GM21717 (cell line): ENCODE data around the gene LZTS2.

Experiments
- ATAC-seq: cut with Tn5 transposase; IDR thresholded peaks from one replicate; pipeline ENCODE4 v1.9.1; 2021; ENCODE audit warnings: mild to moderate bottlenecking, moderate library complexity; ENCODE audit not compliant: unreplicated experiment

Gene LZTS2

GRCh38 chr10:100978121-100978900, 21.3 kb upstream of the LZTS2 start:
- no peak for ATAC-seq

GRCh38 chr10:100978901-100979195, 20.8 kb upstream of the LZTS2 start:
- no peak for ATAC-seq

DNA sequence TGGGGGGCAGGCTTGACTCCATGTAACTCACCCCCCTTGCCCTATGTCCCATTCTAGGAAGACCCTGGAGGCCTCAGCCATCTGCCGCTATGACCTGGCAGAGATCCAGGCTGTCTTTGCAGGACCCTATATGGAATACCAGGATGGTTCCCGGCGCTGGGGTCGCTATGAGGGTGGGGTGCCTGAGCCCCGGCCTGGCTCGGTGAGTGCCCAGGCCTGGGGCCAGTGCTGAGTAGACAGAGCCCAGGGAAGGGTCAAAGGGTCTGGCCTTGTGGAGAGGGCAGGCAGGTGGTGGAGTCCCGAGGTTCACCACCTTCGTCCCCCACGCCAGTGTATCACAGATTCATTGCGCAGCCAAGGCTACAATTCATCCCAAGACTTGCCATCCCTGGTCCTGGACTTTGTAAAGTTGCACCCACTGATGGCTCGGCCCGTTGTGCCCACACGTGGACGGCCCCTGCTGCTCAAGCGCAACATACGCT, 19.8 kb upstream of the LZTS2 start:
- ATAC-seq = no peak

DNA sequence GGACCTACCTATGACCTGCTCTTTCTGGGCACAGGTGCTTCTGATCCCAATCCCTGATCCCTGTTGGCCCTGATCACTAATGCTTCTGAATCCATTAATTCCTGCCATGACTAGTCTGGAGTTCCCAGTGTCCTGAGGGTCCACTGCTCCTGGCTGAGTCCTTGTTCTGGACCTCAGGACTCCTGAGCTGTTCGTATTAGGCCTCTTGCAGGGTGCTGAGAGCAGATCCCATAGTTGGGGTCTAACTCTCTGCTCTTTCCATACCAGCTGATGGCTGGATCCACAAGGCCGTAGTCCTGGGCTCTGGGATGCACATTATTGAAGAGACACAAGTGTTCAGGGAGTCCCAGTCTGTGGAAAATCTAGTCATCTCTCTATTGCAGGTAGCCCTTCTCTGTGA, 19.3 kb upstream of the LZTS2 start:
- no peak for ATAC-seq

GRCh38 chr10:100980711-100981110, 18.9 kb upstream of the LZTS2 start:
- no peak for ATAC-seq

GRCh38 chr10:100981178-100981772, 18.3 kb upstream of the LZTS2 start:
- ATAC-seq = no peak

GRCh38 chr10:100982916-100983830, 16.4 kb upstream of the LZTS2 start:
- no peak for ATAC-seq

DNA sequence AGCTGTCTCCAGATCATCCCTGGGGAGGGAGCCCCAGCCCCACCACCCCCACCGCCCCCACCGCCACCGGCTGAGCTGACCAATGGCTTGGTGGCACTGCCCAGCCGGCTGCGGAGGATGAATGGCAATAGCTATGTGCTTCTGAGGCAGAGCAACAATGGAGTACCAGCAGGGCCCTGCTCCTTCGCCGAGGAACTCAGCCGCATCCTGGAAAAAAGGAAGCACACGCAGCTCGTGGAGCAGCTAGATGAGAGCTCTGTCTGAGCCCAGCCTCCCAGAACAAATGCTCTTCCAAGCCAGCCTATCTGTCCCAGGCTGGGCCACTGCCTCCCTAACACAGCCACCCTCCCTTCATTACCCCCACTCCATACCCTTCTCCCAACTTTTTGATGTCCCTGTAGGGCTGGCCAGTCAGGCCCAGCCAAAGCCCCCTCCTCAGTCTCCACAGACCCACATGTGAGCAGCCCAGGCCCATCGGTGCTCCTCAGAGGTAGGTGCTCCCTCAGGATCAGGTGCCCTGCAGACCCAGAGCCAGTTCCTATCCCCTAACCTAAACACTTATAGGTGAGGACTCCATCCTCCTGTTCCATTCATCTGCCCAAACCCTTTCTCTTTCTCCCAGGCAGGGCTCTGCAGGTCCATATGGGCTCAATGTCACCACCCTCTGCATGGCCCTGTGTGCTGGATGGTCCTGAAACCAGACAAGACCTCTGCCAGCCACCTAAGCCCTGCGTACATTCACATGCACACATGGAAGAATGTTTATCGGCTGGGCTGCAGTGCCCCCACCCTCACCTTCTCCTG, 15.5 kb upstream of the LZTS2 start:
- no peak for ATAC-seq

DNA sequence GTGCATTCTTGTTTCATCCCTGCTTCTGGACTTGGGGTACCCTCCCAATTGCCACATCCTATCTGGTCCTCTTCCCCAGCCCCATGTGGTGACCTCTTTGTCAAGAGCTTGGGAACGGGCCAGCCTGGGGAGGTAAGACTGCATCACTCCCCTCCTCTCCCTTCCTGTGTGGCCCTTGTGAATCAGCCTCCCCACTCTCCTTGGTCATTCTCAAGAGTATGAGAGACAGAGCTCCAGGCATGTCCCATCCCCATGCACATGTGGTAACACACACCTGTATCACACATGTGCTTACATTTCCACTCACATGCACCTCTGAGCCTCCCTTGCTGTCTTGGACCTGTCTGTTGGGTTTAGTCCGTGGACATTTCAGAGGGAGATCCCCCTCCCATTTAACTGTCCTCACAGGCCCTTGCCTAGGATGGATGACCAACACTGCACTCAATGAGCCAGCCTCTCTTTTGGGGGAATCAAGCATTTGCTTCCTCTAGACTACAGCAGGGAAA, 14.9 kb upstream of the LZTS2 start:
- ATAC-seq = no peak

DNA sequence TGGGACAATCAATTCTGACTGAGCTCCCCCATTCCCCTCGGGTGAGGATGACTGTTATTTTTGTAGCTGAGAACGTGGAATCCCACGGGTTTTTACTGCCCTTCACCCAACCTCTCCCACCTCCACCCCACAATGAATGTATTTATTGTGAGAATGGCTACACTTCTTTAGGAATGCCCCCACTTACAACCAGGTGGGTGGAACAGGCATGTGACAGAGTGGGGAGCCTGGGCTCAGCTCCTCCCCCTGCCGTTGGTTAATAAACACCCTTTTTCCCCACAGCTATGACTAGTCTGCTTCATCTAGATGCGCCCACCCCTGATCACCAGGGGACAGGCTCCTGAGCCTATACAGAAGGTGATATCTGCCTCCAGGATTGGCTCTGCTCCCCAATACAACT, 14.3 kb upstream of the LZTS2 start:
- ATAC-seq = no peak

- ATAC-seq = no peak
These were observed 13.0 kb upstream of the LZTS2 start for GRCh38 chr10:100986623-100986951.

GRCh38 chr10:100986952-100987684, 12.5 kb upstream of the LZTS2 start, which contains the start of the genes MRPL43 and TWNK:
TSS of gene MRPL43 (minus strand) at chr10:100987497. CDS start at chr10:100987443, 54 bp downstream.
TSS of gene TWNK (plus strand) at chr10:100987543. CDS start at chr10:100988211, 668 bp downstream.
- peak; percentile 75 for ATAC-seq

DNA sequence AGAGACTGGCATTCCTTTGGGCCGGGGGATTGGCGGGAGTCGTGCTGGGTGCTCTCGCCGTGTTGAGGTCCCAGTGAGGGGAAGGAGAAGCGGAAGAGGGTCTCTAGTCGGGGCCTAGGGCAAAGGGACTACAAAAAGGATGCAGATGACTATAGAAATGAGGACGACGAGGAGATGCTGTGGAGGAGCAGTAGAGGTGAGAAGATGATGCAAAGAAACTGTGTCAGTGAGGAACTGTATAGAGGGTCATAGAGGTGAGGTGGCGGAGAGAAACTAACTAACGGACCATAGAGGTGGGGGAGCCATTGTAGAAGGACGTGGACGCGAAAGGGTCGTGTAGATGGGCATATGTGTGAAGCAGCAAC, 11.9 kb upstream of the LZTS2 start:
- ATAC-seq = no peak

DNA sequence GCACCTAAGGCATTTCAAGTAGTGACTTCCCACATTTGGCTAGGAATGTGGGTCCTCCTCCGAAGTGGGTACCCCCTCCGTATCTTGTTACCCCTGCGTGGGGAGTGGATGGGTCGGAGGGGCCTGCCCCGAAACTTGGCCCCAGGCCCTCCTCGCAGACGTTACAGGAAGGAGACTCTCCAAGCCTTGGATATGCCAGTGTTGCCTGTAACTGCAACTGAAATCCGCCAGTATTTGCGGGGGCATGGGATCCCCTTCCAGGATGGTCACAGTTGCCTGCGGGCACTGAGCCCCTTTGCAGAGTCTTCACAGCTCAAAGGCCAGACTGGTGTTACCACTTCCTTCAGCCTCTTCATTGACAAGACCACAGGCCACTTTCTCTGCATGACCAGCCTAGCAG, 11.4 kb upstream of the LZTS2 start:
- ATAC-seq = no peak

DNA sequence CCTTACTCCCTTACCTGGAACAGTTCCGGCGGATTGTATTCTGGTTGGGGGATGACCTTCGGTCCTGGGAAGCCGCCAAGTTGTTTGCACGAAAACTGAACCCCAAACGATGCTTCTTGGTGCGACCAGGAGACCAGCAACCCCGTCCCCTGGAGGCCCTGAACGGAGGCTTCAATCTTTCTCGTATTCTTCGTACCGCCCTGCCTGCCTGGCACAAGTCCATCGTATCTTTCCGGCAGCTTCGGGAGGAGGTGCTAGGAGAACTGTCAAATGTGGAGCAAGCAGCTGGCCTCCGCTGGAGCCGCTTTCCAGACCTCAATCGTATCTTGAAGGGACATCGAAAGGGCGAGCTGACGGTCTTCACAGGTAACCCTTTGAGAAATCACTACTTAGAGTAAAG, 10.5 kb upstream of the LZTS2 start:
- ATAC-seq = no peak

DNA sequence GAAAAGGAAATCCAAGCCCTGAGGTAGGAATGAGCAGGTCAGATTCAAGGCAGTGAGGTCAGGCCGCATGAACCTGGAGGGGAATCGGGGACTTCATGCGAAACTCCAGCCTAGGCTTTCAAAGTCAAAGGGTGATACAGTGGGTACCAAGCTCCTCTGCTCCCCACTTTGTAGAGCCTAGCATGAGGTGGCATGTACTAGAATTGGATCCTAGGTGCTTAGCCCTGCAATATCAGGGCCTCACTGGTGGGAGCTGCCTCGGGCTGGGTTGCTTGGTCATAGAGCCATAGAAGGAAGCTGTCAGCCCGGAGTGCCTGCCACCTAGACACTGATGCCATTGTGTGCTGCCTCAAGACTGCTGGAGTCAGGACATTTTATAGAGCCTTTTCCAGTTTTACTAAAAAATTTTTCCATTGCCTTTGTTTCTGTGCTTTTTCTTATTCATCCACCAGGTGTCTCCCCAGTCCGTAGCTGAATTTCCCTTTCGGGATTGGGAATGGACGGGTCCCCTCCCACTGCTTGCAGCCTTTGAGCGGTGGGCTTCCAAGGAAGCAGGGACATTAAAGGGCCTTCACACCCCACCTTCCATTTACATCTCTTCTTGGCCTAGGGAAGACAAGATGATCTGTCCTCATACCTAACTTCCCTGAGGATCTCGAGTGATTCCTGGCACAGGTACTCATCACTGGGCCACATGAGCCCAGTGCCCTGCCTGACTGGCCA, 5.5 kb upstream of the LZTS2 start:
- no peak for ATAC-seq

DNA sequence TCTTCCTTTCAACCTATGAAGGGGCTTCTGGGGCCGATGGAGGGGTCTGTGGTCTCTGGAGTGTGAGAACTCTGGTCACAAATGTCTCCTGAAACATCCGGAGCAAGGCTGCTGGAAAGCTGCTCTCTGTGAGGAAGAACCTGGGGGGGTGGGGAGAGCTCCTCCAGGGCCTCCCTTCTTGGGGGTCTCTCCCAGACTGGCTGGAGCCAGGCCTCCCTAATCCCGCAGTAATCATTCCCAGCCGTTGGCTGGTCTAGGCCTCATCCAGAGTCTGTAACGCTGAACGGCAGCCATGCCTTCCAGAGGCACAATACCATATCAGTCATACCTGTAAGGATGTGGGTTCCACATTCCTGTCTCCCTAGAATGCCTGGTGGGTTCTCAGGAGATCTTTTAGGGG, 4.4 kb upstream of the LZTS2 start:
- no peak for ATAC-seq

DNA sequence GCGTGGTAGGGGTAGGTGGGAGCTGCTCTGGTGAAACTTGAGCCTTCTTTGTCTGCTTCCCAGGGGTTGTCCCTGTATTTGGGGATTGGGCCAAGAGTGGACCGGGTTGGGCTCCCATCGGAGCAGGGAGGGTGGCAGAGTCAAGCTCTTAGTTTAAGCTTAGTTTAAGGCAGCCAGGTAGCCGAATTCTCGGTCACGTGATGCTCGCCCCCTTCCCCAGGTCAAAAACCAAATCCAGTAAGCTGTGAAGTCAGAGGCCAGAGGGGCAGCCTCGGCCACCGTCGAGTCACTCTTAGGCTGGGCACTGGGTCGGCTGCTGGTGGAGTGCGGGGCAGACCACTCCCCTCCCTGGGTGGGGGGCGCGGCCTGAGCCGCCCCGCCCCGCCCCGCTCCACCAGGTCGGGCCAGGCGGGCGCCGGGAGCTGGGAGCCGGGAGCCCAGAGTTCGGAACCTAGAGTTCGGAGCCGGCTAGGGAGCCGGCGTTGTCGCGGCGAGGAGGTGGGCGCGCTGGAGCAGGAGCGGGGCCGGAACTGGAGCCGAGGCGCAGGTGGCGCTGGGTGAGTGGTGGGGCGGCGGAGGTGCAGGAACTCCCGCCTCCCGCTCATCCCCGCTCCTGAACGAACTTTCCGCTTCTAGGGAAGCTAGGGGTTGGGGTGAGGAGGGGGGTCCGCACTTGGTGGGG, 2.8 kb upstream of the LZTS2 start:
- no peak for ATAC-seq
